Transverse colon (tissue), 4 donors: ENCODE results near the gene SLC11A1. TPM values are rescaled to one million over a fixed set of nuclear protein-coding genes. Genes with fewer than 3 reads are reported as not detected.

Experiments
- DNase-seq: peaks from one replicate; pipeline ENCODE4 v3.0.0-alpha.2; 2019
- H3K27ac ChIP-seq, 4 donors: fragments of 200-600 bp; sonication (generic); 2 replicates each; pipeline ENCODE4 v1.5.1; 2016 to 2018; ENCODE audit warnings: inconsistent platforms in 4 of 4
- H3K27me3 ChIP-seq: fragments of 200-600 bp; sonication (generic); 2 replicates; pipeline ENCODE4 v1.5.1; 2017; ENCODE audit warnings: inconsistent platforms
- H3K36me3 ChIP-seq, 4 donors: fragments of 200-600 bp; sonication (generic); 2 replicates each; pipeline ENCODE4 v1.5.1; 2017 to 2019; ENCODE audit warnings: inconsistent platforms in 4 of 4
- H3K4me1 ChIP-seq, 4 donors: fragments of 200-600 bp; sonication (generic); 2 replicates each; pipeline ENCODE4 v1.5.1; 2017 to 2020; ENCODE audit warnings: inconsistent platforms in 4 of 4
- H3K4me3 ChIP-seq, 4 donors: fragments of 200-600 bp; sonication (generic); 1 replicate in 1 of 4; 2 replicates in 3 of 4; pipeline versions ENCODE4 v1.5.1 to v1.6.1; 2017 to 2019; ENCODE audit warnings: inconsistent platforms in 4 of 4
- H3K9me3 ChIP-seq, 2 donors: fragments of 200-600 bp; sonication (generic); 2 replicates each; pipeline ENCODE4 v1.5.1; 2017 to 2019; ENCODE audit warnings: inconsistent platforms in 2 of 2
- CTCF ChIP-seq, 5 experiments: fragments of 200-600 bp in 3 of 5; fragments of 450-650 bp in 2 of 5; sonication (generic) in 3 of 5; IDR thresholded peaks; 1 replicate in 2 of 5; 2 replicates in 3 of 5; pipeline ENCODE4 v1.5.1; 2016 to 2017; ENCODE audit warnings: antibody characterized with exemption in 5 of 5, inconsistent platforms in 3 of 5, mild to moderate bottlenecking in 2 of 5, moderate library complexity in 1 of 5
- EP300 ChIP-seq: sonication (generic); formaldehyde crosslinking; IDR thresholded peaks from one replicate; pipeline ENCODE4 v1.6.1; 2017; ENCODE audit warnings: antibody characterized with exemption, low read depth
- POLR2A ChIP-seq: fragments of 450-650 bp; IDR thresholded peaks from one replicate; pipeline ENCODE4 v1.6.1; 2016; ENCODE audit warnings: antibody characterized with exemption, mild to moderate bottlenecking, moderate library complexity
- POLR2AphosphoS5 ChIP-seq, 3 donors: sonication (generic); formaldehyde crosslinking; IDR thresholded peaks; one replicate each; pipeline ENCODE4 v1.6.1; 2016; ENCODE audit warnings: antibody characterized with exemption in 3 of 3
- WGBS, 2 donors: methylation state at CpG; one replicate each; pipeline ENCODE4 v1.1.5; 2018; ENCODE audit warnings: low coverage in 1 of 2; 5-methylcytosine and 5-hydroxymethylcytosine counted together
- in situ Hi-C, 4 donors: fragments of 200-750 bp; cut with MboI; loops; one replicate each; pipeline versions ENCODE4 v1.15.0 to v1.15.1; 2017; ENCODE audit warnings: low sequenced_read_pairs in 3 of 4, low pct_ligation_motif_present in 1 of 4, low pct_unique_long_range_greater_than_20kb in 1 of 4
- intact Hi-C: fragments of 100-400 bp; cut with DNase I; formaldehyde crosslinking; loops from one replicate; pipeline ENCODE4 v1.15.1; 2023; ENCODE audit warnings: low total_unique reads
- total RNA-seq, 4 donors: library from RNA; depleted of rRNA; stranded (reverse); fragments of >200 nt; gene quantifications; one replicate each; pipeline ENCODE4 v1.1.0, GENCODE V29; 2016

The SLC11A1 gene
- total RNA-seq, 4 donors from 2014 or later: 2.6 to 8.4 (median 6.3) TPM

- in situ Hi-C loops: no loop called here
- intact Hi-C loops: loop anchor here (10.0 kb wide), 1 partner anchor 186 kb away; no protein-coding TSS in a partner anchor
- H3K4me3 ChIP-seq: no peak overlapping the region
- WGBS, 2 donors: 72 to 80% methylated on average over 2 to 11 of the region's 11 CpGs
- TF ChIP-seq POLR2AphosphoS5 (IDR thresholded peaks at IDR 0.05) (peak in 2 of 3 donors; percentile 41 to 44), EP300 (peak; percentile 44), POLR2A (no peak)
- DNase-seq: peak; percentile 46
- peak overlapping the region; percentile 82 to 95 (median 93) for H3K27ac ChIP-seq
- H3K36me3 ChIP-seq: no peaks in the 10 kb centered on the region
- H3K4me1 ChIP-seq: peaks cover 4 to 27% (median 15%) of the 10 kb centered on the region in 4 donors
- H3K9me3 ChIP-seq: no peaks in the 10 kb centered on the region
- H3K27me3 ChIP-seq: no peaks in the 10 kb centered on the region
Observed at GRCh38 chr2:218370410-218371063, 11.5 kb upstream of the SLC11A1 start.

- peak overlapping the region in 3 of 4 donors; percentile 56 to 93 (median 72) for H3K27ac ChIP-seq
- no peak for TF ChIP-seq POLR2A
- no peak for TF ChIP-seq EP300
- no peak for TF ChIP-seq POLR2AphosphoS5 (IDR thresholded peaks at IDR 0.05)
- TF ChIP-seq CTCF (IDR thresholded peaks at IDR 0.05): no peak
- no peak for DNase-seq
Observed at GRCh38 chr2:218371983-218372350, 10.1 kb upstream of the SLC11A1 start.

GRCh38 chr2:218374795-218375194 is 7.3 kb upstream of the SLC11A1 start:
- DNase-seq: no peak
- Histone ChIP-seq H3K27ac (peak overlapping the region in 2 of 4 donors; percentile 39 to 70), H3K27me3 (no peaks in the 10 kb centered on the region), H3K4me3 (no peak overlapping the region), H3K4me1 (peaks cover 0 to 2% (median 0%) of the 10 kb centered on the region in 4 donors), H3K9me3 (no peaks in the 10 kb centered on the region), H3K36me3 (no peaks in the 10 kb centered on the region)
- in situ Hi-C loops (loop anchor here in 3 of 4 donors (25.0 kb wide), 2 partner anchors 87 to 187 kb away; partner anchors contain the start of gene TMBIM1 (in 2 of the 3)), intact Hi-C loops (loop anchor here (10.0 kb wide), 1 partner anchor 190 kb away; no protein-coding TSS in a partner anchor)
- TF ChIP-seq POLR2AphosphoS5 (IDR thresholded peaks at IDR 0.05) (no peak), CTCF (IDR thresholded peaks at IDR 0.05) (no peak), POLR2A (no peak), EP300 (no peak)
- 27 to 48% methylated on average over 3 to 4 of the region's 4 CpGs for WGBS, 2 donors

More at GRCh38 chr2:218371983-218372350, 10.1 kb upstream of the SLC11A1 start:
- Histone ChIP-seq H3K4me3 (no peak overlapping the region), H3K36me3 (no peaks in the 10 kb centered on the region), H3K4me1 (peaks cover 4 to 27% (median 15%) of the 10 kb centered on the region in 4 donors), H3K27me3 (no peaks in the 10 kb centered on the region), H3K9me3 (no peaks in the 10 kb centered on the region)
- intact Hi-C loops (loop anchor here (10.0 kb wide), 1 partner anchor 187 kb away; no protein-coding TSS in a partner anchor), in situ Hi-C loops (no loop called here)

- H3K27me3 ChIP-seq: no peaks in the 10 kb centered on the region
- in situ Hi-C loops: loop anchor here in 3 of 4 donors (25.0 kb wide), 2 partner anchors 88 to 188 kb away; partner anchors contain the start of gene TMBIM1 (in 2 of the 3)
- TF ChIP-seq EP300 (peak; percentile 34), POLR2A (no peak), CTCF (IDR thresholded peaks at IDR 0.05) (no peak), POLR2AphosphoS5 (IDR thresholded peaks at IDR 0.05) (peak in 2 of 3 donors; percentile 56 to 75)
- DNase-seq: no peak
- no peaks in the 10 kb centered on the region for H3K9me3 ChIP-seq
- H3K36me3 ChIP-seq: no peaks in the 10 kb centered on the region
- H3K4me3 ChIP-seq: no peak overlapping the region
- 15 to 26% methylated on average over 2 of the region's 2 CpGs for WGBS, 2 donors
- H3K4me1 ChIP-seq: peaks cover 0 to 2% (median 0%) of the 10 kb centered on the region in 4 donors
- peak overlapping the region in 3 of 4 donors; percentile 16 to 70 (median 39) for H3K27ac ChIP-seq
- intact Hi-C loops: loop anchor here (10.0 kb wide), 1 partner anchor 190 kb away; no protein-coding TSS in a partner anchor
Observed at GRCh38 chr2:218375212-218375611, 6.9 kb upstream of the SLC11A1 start.
